Activated naive CD8-positive, alpha-beta T cell (primary cell): ENCODE data around the gene LRRC56.

Experiments
- H3K27ac Mint-ChIP-seq: one replicate; pipeline ENCODE4 v1.8.0; 2021; ENCODE audit warnings: mixed read lengths
- H3K27me3 Mint-ChIP-seq: one replicate; pipeline ENCODE4 v1.8.0; 2021; ENCODE audit warnings: mixed read lengths
- H3K36me3 Mint-ChIP-seq: one replicate; pipeline ENCODE4 v1.8.0; 2021; ENCODE audit warnings: mixed read lengths
- H3K4me1 Mint-ChIP-seq: one replicate; pipeline ENCODE4 v1.8.0; 2021; ENCODE audit warnings: low read depth, mixed read lengths
- H3K4me3 Mint-ChIP-seq: one replicate; pipeline ENCODE4 v1.8.0; 2021; ENCODE audit warnings: mild to moderate bottlenecking, mixed read lengths
- H3K9me3 Mint-ChIP-seq: one replicate; pipeline ENCODE4 v1.8.0; 2021; ENCODE audit warnings: low read depth, mixed read lengths

Gene LRRC56

GRCh38 chr11:554428-555226 lies 17.3 kb downstream of the LRRC56 start:
- H3K4me3 Mint-ChIP-seq = no peak overlapping the region
- no peaks in the 10 kb centered on the region for H3K9me3 Mint-ChIP-seq
- H3K27ac Mint-ChIP-seq = no peak overlapping the region
- H3K4me1 Mint-ChIP-seq = no peaks in the 10 kb centered on the region
- H3K36me3 Mint-ChIP-seq = no peaks in the 10 kb centered on the region
- no peaks in the 10 kb centered on the region for H3K27me3 Mint-ChIP-seq

- H3K9me3 Mint-ChIP-seq = no peaks in the 10 kb centered on the region
- H3K4me1 Mint-ChIP-seq = peaks cover 5% of the 10 kb centered on the region
Measured at GRCh38 chr11:555227-555779, 18.0 kb downstream of the LRRC56 start.

GRCh38 chr11:555780-556661 lies 18.7 kb downstream of the LRRC56 start:
- H3K9me3 Mint-ChIP-seq = no peaks in the 10 kb centered on the region
- H3K4me3 Mint-ChIP-seq = peak overlapping the region; percentile 30
- H3K36me3 Mint-ChIP-seq = no peaks in the 10 kb centered on the region
- no peak overlapping the region for H3K27ac Mint-ChIP-seq
- H3K27me3 Mint-ChIP-seq = no peaks in the 10 kb centered on the region
- peaks cover 5% of the 10 kb centered on the region for H3K4me1 Mint-ChIP-seq

More at GRCh38 chr11:555227-555779, 18.0 kb downstream of the LRRC56 start:
- Mint-ChIP-seq H3K27ac (no peak overlapping the region), H3K27me3 (no peaks in the 10 kb centered on the region), H3K4me3 (no peak overlapping the region), H3K36me3 (no peaks in the 10 kb centered on the region)

GRCh38 chr11:556662-557256 lies 19.4 kb downstream of the LRRC56 start:
- H3K27me3 Mint-ChIP-seq = no peaks in the 10 kb centered on the region
- no peaks in the 10 kb centered on the region for H3K36me3 Mint-ChIP-seq
- no peaks in the 10 kb centered on the region for H3K9me3 Mint-ChIP-seq
- no peak overlapping the region for H3K27ac Mint-ChIP-seq
- peak overlapping the region; percentile 30 for H3K4me3 Mint-ChIP-seq
- H3K4me1 Mint-ChIP-seq = peaks cover 9% of the 10 kb centered on the region

DNA sequence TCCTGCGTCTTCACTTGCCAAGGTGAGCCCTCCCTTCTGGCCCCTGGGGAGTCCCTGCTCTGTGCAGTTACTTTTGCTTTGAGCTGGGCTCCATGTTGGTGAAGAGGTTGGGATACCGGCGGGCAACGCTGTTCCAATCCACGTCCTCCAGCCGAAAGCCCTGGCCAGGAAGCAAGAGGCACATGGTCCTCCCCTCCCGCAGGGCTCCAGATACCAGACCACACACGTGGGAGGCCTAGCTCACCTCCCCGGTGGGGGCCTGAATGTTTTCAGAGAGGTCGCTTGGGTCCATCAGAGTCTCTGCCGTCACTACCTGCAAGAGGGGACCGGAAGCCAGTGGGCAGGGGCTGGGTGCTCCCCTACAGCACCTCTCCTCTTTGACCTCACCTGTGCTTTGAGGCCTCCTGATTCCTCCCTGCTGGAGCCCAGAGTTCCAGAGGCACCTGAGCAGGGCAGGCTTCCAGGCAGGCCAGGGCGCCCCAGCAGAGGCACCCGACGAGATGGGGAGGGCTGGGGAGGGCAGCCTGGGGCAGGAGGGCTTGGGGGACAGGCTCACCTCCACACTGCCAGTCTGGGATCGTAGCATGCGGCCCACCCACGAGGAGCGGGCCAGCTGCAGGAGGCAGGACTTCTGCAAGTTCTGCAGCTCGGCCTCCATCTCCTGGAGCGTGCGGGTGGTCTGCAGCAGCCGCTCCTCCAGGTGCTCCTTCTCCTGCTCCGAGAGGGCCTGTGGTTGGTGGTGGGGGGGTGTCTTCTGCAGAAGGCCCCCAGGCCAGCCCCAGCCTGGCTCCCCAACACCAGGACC lies 20.2 kb downstream of the LRRC56 start:
- Mint-ChIP-seq H3K9me3 (no peaks in the 10 kb centered on the region), H3K27ac (no peak overlapping the region), H3K36me3 (no peaks in the 10 kb centered on the region), H3K27me3 (no peaks in the 10 kb centered on the region), H3K4me1 (peaks cover 9% of the 10 kb centered on the region), H3K4me3 (no peak overlapping the region)

GRCh38 chr11:558503-558902 lies 21.2 kb downstream of the LRRC56 start:
- H3K4me3 Mint-ChIP-seq = no peak overlapping the region
- H3K27ac Mint-ChIP-seq = no peak overlapping the region
- no peaks in the 10 kb centered on the region for H3K27me3 Mint-ChIP-seq
- H3K9me3 Mint-ChIP-seq = no peaks in the 10 kb centered on the region
- no peaks in the 10 kb centered on the region for H3K36me3 Mint-ChIP-seq
- peaks cover 9% of the 10 kb centered on the region for H3K4me1 Mint-ChIP-seq

- H3K27ac Mint-ChIP-seq = no peak overlapping the region
Measured at GRCh38 chr11:559020-559620, 21.8 kb downstream of the LRRC56 start.

DNA sequence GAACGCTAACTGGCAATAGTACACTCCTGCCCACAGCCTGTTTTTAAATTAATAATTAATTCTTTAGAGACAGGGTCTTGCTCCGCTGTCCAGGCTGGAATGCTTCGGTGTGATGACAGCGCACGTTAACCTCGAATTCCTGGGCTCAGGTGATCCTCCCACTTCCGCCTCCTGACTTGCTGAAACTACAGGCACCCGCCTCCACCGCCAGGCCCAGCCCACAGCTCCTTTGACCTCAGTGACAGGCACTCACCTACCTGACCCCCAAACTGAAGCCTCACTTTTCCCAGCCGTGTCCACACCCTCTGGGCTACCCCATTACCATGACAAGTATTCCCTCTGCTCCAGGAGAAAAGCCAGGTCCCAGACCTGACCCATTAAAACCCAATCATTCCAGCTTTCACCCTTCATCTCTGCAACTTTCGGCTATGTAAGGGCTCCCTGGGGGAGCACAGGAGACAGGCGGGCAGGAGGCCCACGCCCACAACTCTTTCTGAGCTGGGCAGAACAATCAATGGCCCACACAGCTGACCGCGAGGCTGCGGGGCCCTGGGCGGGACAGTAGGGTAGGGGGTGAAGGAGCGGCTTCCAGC lies 22.5 kb downstream of the LRRC56 start:
- Mint-ChIP-seq H3K27me3 (no peaks in the 10 kb centered on the region), H3K9me3 (no peaks in the 10 kb centered on the region), H3K27ac (peak overlapping the region; percentile 22), H3K4me1 (peaks cover 9% of the 10 kb centered on the region), H3K36me3 (no peaks in the 10 kb centered on the region), H3K4me3 (peak overlapping the region; percentile 74)

More at GRCh38 chr11:559020-559620, 21.8 kb downstream of the LRRC56 start:
- Mint-ChIP-seq H3K27me3 (no peaks in the 10 kb centered on the region), H3K9me3 (no peaks in the 10 kb centered on the region), H3K36me3 (no peaks in the 10 kb centered on the region), H3K4me3 (no peak overlapping the region), H3K4me1 (peaks cover 9% of the 10 kb centered on the region)

GRCh38 chr11:560305-561147 lies 23.2 kb downstream of the LRRC56 start, which contains the start of the genes LMNTD2 and RASSF7:
Gene LMNTD2 (minus strand): TSS chr11:560738. CDS start chr11:560716, 22 bp downstream.
Gene RASSF7 (plus strand): TSS chr11:560970. CDS start chr11:561769, 799 bp downstream.
- Mint-ChIP-seq H3K4me1 (peaks cover 9% of the 10 kb centered on the region), H3K9me3 (no peaks in the 10 kb centered on the region), H3K4me3 (peak within 1 kb of the TSS; percentile 91), H3K27ac (peak within 1 kb of the TSS; percentile 22), H3K27me3 (no peaks in the 10 kb centered on the region), H3K36me3 (no peaks in the 10 kb centered on the region)

DNA sequence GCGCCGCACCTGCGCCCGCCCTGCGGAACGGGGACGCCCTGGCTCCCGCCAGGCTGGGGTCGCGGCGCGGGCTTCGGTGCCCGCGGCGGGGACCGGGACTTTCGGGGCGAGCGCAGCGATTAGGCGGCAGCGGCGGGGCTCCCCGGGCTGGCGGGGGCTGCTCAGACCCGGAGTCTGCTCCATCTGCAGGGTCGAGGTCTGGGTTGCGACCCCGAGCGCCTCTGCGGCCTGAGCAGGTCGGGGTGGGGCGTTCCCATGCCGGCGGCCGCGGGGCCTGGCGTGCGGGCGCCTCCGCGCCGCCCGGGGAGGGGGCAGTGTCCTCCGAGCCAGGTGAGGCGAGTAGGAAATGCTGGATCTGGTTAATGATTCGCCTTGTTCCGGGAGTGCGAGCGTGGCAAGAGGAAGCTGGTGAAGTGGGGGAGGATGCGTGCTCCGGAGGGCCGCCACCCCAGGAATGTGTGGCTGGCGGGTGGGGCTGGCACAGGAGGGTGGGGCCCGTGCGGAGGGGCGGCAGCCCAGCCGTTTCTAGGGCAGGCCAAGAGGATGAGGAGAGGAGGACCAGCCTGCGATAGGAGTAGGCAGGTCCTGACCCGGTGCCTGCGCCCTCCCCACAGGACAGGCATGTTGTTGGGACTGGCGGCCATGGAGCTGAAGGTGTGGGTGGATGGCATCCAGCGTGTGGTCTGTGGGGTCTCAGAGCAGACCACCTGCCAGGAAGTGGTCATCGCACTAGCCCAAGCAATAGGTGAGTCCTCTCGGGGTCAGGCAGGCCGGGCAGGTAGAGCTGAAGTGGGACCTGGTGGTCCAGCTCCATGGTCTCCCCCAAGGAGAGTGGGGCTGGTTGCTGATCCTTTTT lies 24.0 kb downstream of the LRRC56 start:
- H3K4me1 Mint-ChIP-seq = peaks cover 9% of the 10 kb centered on the region
- no peak overlapping the region for H3K27ac Mint-ChIP-seq
- H3K27me3 Mint-ChIP-seq = no peaks in the 10 kb centered on the region
- peak overlapping the region; percentile 91 for H3K4me3 Mint-ChIP-seq
- H3K36me3 Mint-ChIP-seq = no peaks in the 10 kb centered on the region
- H3K9me3 Mint-ChIP-seq = no peaks in the 10 kb centered on the region

- Mint-ChIP-seq H3K4me3 (no peak overlapping the region), H3K27ac (no peak overlapping the region), H3K36me3 (no peaks in the 10 kb centered on the region), H3K4me1 (peaks cover 9% of the 10 kb centered on the region), H3K27me3 (no peaks in the 10 kb centered on the region), H3K9me3 (no peaks in the 10 kb centered on the region)
Measured at GRCh38 chr11:562046-562645, 24.8 kb downstream of the LRRC56 start.
